Gastrocnemius medialis (tissue), 4 donors: ENCODE results near the gene CLSTN2.

Experiments used
- POLR2A ChIP-seq, 2 donors: fragments of 450-650 bp; IDR thresholded peaks; one replicate each; pipeline ENCODE4 v1.6.1; 2017; ENCODE audit warnings: antibody characterized with exemption in 2 of 2, mild to moderate bottlenecking in 2 of 2, moderate library complexity in 2 of 2
- TF ChIP-seq, protein P1 (sequence below), 5 experiments: fragments of 450-650 bp in 3 of 5; fragments of 200-600 bp in 2 of 5; sonication (generic) in 2 of 5; IDR thresholded peaks in 4 of 5; conservative IDR thresholded peaks in 1 of 5; 1 replicate in 4 of 5; 2 replicates in 1 of 5; pipeline ENCODE4 v1.5.1; 2016 to 2019; ENCODE audit warnings: antibody characterized with exemption in 5 of 5, mild to moderate bottlenecking in 3 of 5, moderate library complexity in 3 of 5

DNA sequence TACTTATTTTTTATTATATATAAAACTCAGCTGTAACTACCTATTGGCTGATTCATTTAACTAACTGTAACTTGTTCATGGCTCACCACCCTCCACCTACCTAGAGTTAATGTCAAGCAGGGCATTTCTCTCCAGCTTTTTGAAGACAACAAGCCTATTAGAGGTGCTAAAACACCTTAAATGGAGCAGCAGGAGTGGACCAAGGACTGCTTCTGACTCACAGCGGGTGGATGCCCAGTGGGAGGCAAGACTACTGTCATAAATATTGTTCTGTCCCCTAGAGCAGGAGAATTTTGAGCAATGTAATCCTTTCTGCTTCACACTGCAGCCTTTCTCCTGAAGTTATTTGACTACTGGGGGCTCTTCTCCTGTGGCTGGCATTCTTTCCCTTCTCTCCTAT is 146.9 kb downstream of the CLSTN2 start:
- no peak for TF ChIP-seq POLR2A (IDR thresholded peaks at IDR 0.05)
- TF ChIP-seq, protein P1, sequence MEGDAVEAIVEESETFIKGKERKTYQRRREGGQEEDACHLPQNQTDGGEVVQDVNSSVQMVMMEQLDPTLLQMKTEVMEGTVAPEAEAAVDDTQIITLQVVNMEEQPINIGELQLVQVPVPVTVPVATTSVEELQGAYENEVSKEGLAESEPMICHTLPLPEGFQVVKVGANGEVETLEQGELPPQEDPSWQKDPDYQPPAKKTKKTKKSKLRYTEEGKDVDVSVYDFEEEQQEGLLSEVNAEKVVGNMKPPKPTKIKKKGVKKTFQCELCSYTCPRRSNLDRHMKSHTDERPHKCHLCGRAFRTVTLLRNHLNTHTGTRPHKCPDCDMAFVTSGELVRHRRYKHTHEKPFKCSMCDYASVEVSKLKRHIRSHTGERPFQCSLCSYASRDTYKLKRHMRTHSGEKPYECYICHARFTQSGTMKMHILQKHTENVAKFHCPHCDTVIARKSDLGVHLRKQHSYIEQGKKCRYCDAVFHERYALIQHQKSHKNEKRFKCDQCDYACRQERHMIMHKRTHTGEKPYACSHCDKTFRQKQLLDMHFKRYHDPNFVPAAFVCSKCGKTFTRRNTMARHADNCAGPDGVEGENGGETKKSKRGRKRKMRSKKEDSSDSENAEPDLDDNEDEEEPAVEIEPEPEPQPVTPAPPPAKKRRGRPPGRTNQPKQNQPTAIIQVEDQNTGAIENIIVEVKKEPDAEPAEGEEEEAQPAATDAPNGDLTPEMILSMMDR (IDR thresholded peaks at IDR 0.05 in 4 of 5, conservative IDR thresholded peaks at IDR 0.05 in 1 of 5), result no peak
